Liver (tissue), 9 donors: Measurements from ENCODE around the gene CD33. TPM values are rescaled to one million over a fixed set of nuclear protein-coding genes. Genes with fewer than 3 reads are reported as not detected.

Experiments
- DNase-seq: peaks from one replicate; pipeline ENCODE4 v3.0.0-alpha.2; 2017; ENCODE audit warnings: low spot score
- H3K27ac ChIP-seq, 2 donors: one replicate each; pipeline ENCODE4 v1.7.0; 2013; ENCODE audit warnings: inconsistent platforms in 2 of 2, low read length in 2 of 2, control low read depth in 1 of 2, low read depth in 1 of 2, mild to moderate bottlenecking in 1 of 2
- H3K27me3 ChIP-seq, 4 donors: one replicate each; pipeline versions ENCODE4 v1.6.1 to v1.7.0; 2013; ENCODE audit warnings: low read length in 3 of 4, inconsistent platforms in 1 of 4, mild to moderate bottlenecking in 1 of 4, moderate library complexity in 1 of 4; ENCODE audit not compliant: control insufficient read depth in 4 of 4, insufficient read depth in 4 of 4
- H3K36me3 ChIP-seq, 4 donors: one replicate each; pipeline versions ENCODE4 v1.6.1 to v1.7.0; 2013; ENCODE audit warnings: low read length in 3 of 4, mild to moderate bottlenecking in 3 of 4, low read depth in 1 of 4, moderate library complexity in 1 of 4; ENCODE audit not compliant: control insufficient read depth in 4 of 4, insufficient read depth in 3 of 4
- H3K4me1 ChIP-seq, 4 donors: one replicate each; pipeline versions ENCODE4 v1.6.1 to v1.7.0; 2013; ENCODE audit warnings: low read length in 3 of 4, mild to moderate bottlenecking in 3 of 4, moderate library complexity in 1 of 4; ENCODE audit not compliant: control insufficient read depth in 4 of 4, insufficient read depth in 4 of 4
- H3K4me3 ChIP-seq, 3 donors: one replicate each; pipeline versions ENCODE4 v1.6.1 to v1.7.0; 2013; ENCODE audit warnings: low read length in 3 of 3, control low read depth in 1 of 3, low read depth in 1 of 3, mild to moderate bottlenecking in 1 of 3
- H3K9ac ChIP-seq, 2 donors: one replicate each; pipeline ENCODE4 v1.7.0; 2013; ENCODE audit warnings: low read length in 2 of 2, mild to moderate bottlenecking in 2 of 2, moderate library complexity in 2 of 2, control low read depth in 1 of 2, low read depth in 1 of 2
- H3K9me3 ChIP-seq, 4 donors: one replicate each; pipeline versions ENCODE4 v1.6.1 to v1.7.0; 2013; ENCODE audit warnings: low read length in 3 of 4; ENCODE audit not compliant: control insufficient read depth in 4 of 4
- ATF3 ChIP-seq: IDR thresholded peaks from 2 replicates; pipeline ENCODE4 v1.6.1; 2016; ENCODE audit warnings: antibody characterized with exemption
- EGR1 ChIP-seq, 2 donors: IDR thresholded peaks; 2 replicates each; pipeline ENCODE4 v1.6.1; 2016 to 2018; ENCODE audit warnings: antibody characterized with exemption in 2 of 2, low read depth in 2 of 2
- FOXA1 ChIP-seq: IDR thresholded peaks from 2 replicates; pipeline ENCODE4 v1.6.1; 2016; ENCODE audit warnings: antibody characterized with exemption
- FOXA2 ChIP-seq: IDR thresholded peaks from 2 replicates; pipeline ENCODE4 v1.6.1; 2016; ENCODE audit warnings: antibody characterized with exemption
- GABPA ChIP-seq, 2 donors: IDR thresholded peaks in 1 of 2; conservative IDR thresholded peaks in 1 of 2; 2 replicates each; pipeline ENCODE4 v1.6.1; 2016; ENCODE audit warnings: antibody characterized with exemption in 2 of 2, mild to moderate bottlenecking in 1 of 2, moderate library complexity in 1 of 2
- HNF4A ChIP-seq, 2 donors: conservative IDR thresholded peaks; 2 replicates each; pipeline ENCODE4 v1.6.1; 2016; ENCODE audit warnings: antibody characterized with exemption in 2 of 2, mild to moderate bottlenecking in 2 of 2
- HNF4G ChIP-seq: IDR thresholded peaks from 2 replicates; pipeline ENCODE4 v1.6.1; 2016; ENCODE audit warnings: antibody characterized with exemption
- JUND ChIP-seq, 2 donors: IDR thresholded peaks; 2 replicates each; pipeline ENCODE4 v1.6.1; 2016; ENCODE audit warnings: antibody characterized with exemption in 2 of 2
- NR2F2 ChIP-seq: IDR thresholded peaks from 2 replicates; pipeline ENCODE4 v1.6.1; 2016; ENCODE audit warnings: antibody characterized with exemption
- RAD21 ChIP-seq, 2 donors: IDR thresholded peaks; 2 replicates each; pipeline ENCODE4 v1.6.1; 2016; ENCODE audit warnings: antibody characterized with exemption in 2 of 2, mild to moderate bottlenecking in 2 of 2
- REST ChIP-seq: IDR thresholded peaks from 2 replicates; pipeline ENCODE4 v1.6.1; 2016; ENCODE audit warnings: antibody characterized with exemption, mild to moderate bottlenecking
- RXRA ChIP-seq, 2 donors: IDR thresholded peaks; 2 replicates each; pipeline ENCODE4 v1.6.1; 2017 to 2018; ENCODE audit warnings: antibody characterized with exemption in 2 of 2, mild to moderate bottlenecking in 1 of 2
- SP1 ChIP-seq: IDR thresholded peaks from 2 replicates; pipeline ENCODE4 v1.6.1; 2018; ENCODE audit warnings: antibody characterized with exemption, mild to moderate bottlenecking
- TAF1 ChIP-seq: conservative IDR thresholded peaks from 2 replicates; pipeline ENCODE4 v1.6.1; 2016; ENCODE audit warnings: antibody characterized with exemption, mild to moderate bottlenecking
- YY1 ChIP-seq: IDR thresholded peaks from 2 replicates; pipeline ENCODE4 v1.6.1; 2016; ENCODE audit warnings: antibody characterized with exemption, mild to moderate bottlenecking
- WGBS: extraction: QIAGEN DNeasy Blood & Tissue Kit; methylation state at CpG from one replicate; pipeline ENCODE4 v1.1.7; 2013; 5-methylcytosine and 5-hydroxymethylcytosine counted together
- polyA plus RNA-seq, 2 donors: library from polyadenylated mRNA; stranded (reverse) in 1 of 2; unstranded in 1 of 2; fragments of 200-250 nt in 1 of 2; fragments of >200 nt in 1 of 2; fragmentation: Nextera tagmentation in 1 of 2; extraction: Ambion mirVana in 1 of 2; gene quantifications; one replicate each; pipeline versions ENCODE4 v1.2.1 to v1.2.3, GENCODE V29; 2013 to 2015
- total RNA-seq, 2 donors: library from RNA; depleted of rRNA; stranded (reverse); fragments of >200 nt; gene quantifications; one replicate each; pipeline ENCODE4 v1.2.3, GENCODE V29; 2014
- TF ChIP-seq, protein P1 (sequence below): fragments of 150-350 bp; IDR thresholded peaks from 2 replicates; pipeline ENCODE4 v1.5.1; 2017; ENCODE audit warnings: improper control_type of control experiment, low read depth, low read length; ENCODE audit not compliant: missing input control
- TF ChIP-seq, protein P2 (sequence below): IDR thresholded peaks from 2 replicates; pipeline ENCODE4 v1.6.1; 2016; ENCODE audit warnings: antibody characterized with exemption
- TF ChIP-seq, protein P3 (sequence below): IDR thresholded peaks from 2 replicates; pipeline ENCODE4 v1.6.1; 2016; ENCODE audit warnings: antibody characterized with exemption
- donor health status: healthy.
- donor health status: healthy.
- donor health status: healthy.
- donor health status: healthy.
- donor health status: healthy.

CD33 gene
- total and polyA plus RNA-seq, 4 donors = 1.3 to 5.1 (median 3.8) TPM

GRCh38 chr19:51274049-51274770 lies 49.3 kb downstream of the CD33 start:
- Histone ChIP-seq H3K4me1 (no peaks in the 10 kb centered on the region), H3K4me3 (no peak overlapping the region), H3K27me3 (peaks cover 0 to 6% (median under 1%) of the 10 kb centered on the region in 4 donors), H3K36me3 (no peaks in the 10 kb centered on the region), H3K9me3 (no peaks in the 10 kb centered on the region), H3K9ac (no peak overlapping the region), H3K27ac (no peak overlapping the region)
- WGBS = 71% methylated on average over 8 of the region's 8 CpGs
- DNase-seq = no peak
- TF ChIP-seq HNF4G (no peak), EGR1 (IDR thresholded peaks at IDR 0.05; ENCODE audit: low read depth in 2 of 2) (no peak), ATF3 (no peak), SP1 (no peak), GABPA (IDR thresholded peaks at IDR 0.05 in 1 of 2, conservative IDR thresholded peaks at IDR 0.05 in 1 of 2) (no peak), HNF4A (conservative IDR thresholded peaks at IDR 0.05) (no peak), TAF1 (no peak), RAD21 (IDR thresholded peaks at IDR 0.05) (no peak), NR2F2 (no peak)
- TF ChIP-seq, protein P1, sequence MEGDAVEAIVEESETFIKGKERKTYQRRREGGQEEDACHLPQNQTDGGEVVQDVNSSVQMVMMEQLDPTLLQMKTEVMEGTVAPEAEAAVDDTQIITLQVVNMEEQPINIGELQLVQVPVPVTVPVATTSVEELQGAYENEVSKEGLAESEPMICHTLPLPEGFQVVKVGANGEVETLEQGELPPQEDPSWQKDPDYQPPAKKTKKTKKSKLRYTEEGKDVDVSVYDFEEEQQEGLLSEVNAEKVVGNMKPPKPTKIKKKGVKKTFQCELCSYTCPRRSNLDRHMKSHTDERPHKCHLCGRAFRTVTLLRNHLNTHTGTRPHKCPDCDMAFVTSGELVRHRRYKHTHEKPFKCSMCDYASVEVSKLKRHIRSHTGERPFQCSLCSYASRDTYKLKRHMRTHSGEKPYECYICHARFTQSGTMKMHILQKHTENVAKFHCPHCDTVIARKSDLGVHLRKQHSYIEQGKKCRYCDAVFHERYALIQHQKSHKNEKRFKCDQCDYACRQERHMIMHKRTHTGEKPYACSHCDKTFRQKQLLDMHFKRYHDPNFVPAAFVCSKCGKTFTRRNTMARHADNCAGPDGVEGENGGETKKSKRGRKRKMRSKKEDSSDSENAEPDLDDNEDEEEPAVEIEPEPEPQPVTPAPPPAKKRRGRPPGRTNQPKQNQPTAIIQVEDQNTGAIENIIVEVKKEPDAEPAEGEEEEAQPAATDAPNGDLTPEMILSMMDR = no peak
- TF ChIP-seq, protein P2, sequence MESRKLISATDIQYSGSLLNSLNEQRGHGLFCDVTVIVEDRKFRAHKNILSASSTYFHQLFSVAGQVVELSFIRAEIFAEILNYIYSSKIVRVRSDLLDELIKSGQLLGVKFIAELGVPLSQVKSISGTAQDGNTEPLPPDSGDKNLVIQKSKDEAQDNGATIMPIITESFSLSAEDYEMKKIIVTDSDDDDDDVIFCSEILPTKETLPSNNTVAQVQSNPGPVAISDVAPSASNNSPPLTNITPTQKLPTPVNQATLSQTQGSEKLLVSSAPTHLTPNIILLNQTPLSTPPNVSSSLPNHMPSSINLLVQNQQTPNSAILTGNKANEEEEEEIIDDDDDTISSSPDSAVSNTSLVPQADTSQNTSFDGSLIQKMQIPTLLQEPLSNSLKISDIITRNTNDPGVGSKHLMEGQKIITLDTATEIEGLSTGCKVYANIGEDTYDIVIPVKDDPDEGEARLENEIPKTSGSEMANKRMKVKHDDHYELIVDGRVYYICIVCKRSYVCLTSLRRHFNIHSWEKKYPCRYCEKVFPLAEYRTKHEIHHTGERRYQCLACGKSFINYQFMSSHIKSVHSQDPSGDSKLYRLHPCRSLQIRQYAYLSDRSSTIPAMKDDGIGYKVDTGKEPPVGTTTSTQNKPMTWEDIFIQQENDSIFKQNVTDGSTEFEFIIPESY = no peak

- TF ChIP-seq, protein P1 = no peak
- TF ChIP-seq ATF3 (no peak), SP1 (no peak), TAF1 (no peak), FOXA2 (no peak), REST (no peak), JUND (IDR thresholded peaks at IDR 0.05) (no peak), RXRA (IDR thresholded peaks at IDR 0.05) (no peak), NR2F2 (no peak), FOXA1 (no peak), GABPA (IDR thresholded peaks at IDR 0.05 in 1 of 2, conservative IDR thresholded peaks at IDR 0.05 in 1 of 2) (no peak), YY1 (no peak), RAD21 (IDR thresholded peaks at IDR 0.05) (no peak), HNF4G (no peak), HNF4A (conservative IDR thresholded peaks at IDR 0.05) (no peak), EGR1 (IDR thresholded peaks at IDR 0.05; ENCODE audit: low read depth in 2 of 2) (no peak)
- TF ChIP-seq, protein P3, sequence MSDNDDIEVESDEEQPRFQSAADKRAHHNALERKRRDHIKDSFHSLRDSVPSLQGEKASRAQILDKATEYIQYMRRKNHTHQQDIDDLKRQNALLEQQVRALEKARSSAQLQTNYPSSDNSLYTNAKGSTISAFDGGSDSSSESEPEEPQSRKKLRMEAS = no peak
- TF ChIP-seq, protein P2 = no peak
- Histone ChIP-seq H3K9ac (no peak overlapping the region), H3K4me1 (no peaks in the 10 kb centered on the region), H3K4me3 (no peak overlapping the region), H3K36me3 (no peaks in the 10 kb centered on the region), H3K9me3 (no peaks in the 10 kb centered on the region), H3K27ac (no peak overlapping the region), H3K27me3 (peaks cover 0 to 2% (median 0%) of the 10 kb centered on the region in 4 donors)
- 74% methylated on average over 3 of the region's 3 CpGs for WGBS
- DNase-seq = no peak
These were observed 52.2 kb downstream of the CD33 start for GRCh38 chr19:51277112-51277511.
